GM18861 (cell line): ENCODE measurements around the gene CDHR2.
"Not testable (repeated sequence)": the region's sequence is repeated elsewhere in the genome, so short reads cannot be mapped to it uniquely, and the experiment has no call there.

Source experiments
- ATAC-seq: cut with Tn5 transposase; IDR thresholded peaks from one replicate; pipeline ENCODE4 v1.9.1; 2021; ENCODE audit not compliant: unreplicated experiment

Gene CDHR2

DNA sequence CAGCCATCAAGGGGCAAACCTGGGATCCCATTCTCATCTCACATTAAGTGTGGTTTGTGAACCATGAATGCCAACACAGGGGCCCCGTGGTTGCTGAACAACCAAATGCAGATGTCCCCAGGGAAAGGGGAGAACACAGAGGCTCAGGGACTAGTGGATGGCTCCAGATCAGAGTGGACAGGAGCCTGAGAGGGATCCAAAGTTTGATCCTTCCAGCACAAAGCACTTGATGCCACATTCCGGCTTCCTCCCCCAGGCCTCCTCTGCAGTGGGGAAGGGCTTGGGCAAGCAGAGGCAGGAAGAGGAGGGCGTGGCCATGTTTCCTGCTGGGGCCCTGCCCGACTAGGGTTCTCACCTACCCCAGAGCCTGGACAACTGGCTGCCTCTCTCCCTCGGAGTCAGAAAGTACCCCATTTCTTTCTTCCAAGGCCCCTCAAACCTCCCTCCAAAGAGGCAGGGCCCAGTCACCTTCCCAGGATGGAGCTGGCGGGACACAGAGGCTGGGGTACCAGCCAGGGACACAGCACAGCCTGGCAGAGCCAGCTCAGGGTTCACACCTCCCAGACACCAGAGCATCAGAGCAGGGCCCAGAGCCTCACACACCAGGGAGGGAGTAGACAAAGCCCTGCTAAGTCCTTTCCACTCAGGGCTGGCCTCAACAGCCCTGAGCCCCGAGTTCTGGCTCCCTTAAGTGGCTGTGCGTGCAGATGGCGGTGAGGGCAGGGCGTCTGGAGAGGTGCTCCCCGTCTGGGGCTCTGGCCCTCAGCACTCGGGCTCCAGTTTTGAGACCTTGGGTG lies 7.6 kb upstream of the CDHR2 start:
- ATAC-seq = no peak

DNA sequence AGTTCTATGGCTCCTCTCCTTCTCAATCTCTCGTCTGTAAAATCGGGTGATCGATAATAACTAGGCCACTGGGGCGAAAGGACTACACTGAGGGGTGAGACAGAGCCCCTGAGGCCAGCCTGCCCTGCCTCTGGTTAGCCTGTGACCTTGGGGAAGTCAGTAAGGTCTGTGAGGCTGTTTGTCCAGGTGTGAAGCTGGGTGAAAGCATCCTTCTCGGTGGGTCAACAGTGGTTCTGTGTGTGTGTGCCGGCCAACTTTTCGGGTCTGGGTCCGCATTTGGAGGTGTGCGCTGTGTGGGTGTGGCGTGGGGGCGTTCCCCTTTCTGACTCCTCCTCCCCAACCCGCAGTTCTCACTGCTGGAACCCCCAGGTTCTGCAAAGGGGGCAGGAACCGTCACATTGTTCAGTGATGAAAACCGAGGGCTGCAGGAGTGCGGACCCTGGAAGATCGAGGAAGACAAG lies 7.0 kb upstream of the CDHR2 start:
- no peak for ATAC-seq

DNA sequence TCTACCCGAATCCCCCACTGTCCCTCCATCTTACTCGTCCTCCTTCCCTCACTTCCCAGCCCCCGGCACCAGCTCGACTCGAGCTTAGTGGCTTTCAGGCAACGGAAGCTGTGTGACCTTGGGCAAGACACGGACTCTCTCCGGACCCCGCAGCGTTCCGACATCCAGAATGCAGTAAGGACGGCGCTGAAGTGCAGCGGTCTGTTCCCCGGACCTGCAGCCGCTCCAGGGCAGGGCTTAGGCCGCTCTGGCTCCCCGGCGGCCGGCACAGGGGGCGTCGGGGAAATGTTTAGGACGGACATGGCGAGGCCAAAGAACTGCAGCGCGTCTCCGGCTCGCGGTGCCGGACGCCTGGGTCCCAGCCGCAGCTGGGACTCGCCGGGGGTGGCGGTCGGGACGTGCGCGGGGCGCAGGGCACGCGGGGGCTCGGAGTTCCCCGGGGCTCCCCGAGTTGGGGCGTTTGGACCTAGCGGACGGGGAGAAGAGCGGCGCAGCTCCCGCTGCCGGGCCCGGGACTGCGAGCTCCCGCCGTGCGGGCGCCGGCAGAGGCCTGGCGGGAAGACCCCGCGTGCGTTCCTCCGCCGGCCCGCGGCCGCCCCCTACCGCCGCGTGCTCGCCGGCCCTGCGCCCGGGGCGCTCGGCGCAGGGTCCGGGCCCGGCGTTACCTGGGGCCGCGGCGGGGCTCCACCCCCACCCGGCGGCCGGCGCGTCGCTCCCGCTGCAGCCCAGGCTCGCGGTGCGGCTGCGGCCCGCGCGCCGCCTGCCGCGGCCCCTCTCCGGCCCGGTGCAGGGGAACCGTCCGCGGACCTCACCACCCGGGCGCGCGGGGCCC lies 6.3 kb upstream of the CDHR2 start:
- peak; percentile 35 for ATAC-seq

DNA sequence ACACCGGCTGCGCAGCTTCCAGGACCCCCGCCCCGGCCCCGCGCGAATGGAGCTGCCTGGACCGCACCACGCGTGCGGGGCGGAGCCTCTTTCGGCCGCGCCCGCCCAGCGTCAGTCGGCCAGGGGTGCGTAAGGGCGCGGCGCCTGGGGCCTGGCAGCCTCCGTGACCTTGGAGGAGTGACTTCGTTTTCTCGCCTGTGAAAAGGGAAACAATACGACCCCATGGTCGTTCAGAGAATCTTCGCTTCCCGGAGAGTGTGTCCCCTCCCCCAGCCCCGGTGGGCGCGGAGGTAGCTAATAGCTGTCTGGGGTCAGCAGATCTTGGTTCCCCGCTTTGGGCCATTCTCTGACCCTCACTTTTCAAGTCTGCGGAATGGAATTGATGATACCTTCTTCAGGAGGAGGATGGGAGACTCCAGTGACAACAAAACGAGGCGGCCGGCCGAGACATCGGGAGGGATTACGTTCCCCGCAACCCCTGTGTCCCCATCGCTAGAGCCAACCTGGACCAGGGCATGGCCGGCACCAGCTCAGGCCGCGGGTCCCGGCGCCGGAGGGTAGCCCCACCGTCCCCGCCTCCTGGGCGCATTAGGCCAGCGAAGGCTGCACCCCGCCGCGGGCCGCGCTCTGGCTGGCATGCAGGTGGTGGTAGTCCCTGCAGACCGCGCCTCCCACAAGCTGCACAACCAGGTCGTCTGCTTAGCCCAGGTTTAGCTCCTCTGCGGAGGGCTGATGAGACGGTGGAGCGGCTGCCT lies 5.5 kb upstream of the CDHR2 start:
- ATAC-seq = peak; percentile 59

DNA sequence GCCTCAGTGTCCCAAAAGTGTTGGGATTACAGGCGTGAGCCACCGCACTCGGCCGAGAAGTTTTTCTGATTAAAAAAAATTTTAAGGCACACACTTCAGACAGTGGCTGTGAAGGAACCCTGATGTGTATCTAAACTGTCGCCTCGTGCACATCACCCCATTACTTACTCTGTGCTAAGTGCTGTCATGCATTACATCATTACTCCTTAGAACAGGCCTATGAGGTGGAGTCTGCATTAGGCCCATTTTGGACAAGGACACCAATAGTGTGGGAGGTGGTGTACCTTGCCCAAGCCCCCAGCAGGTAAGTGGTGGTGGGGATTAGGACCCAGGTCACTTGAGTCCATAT lies 3.8 kb upstream of the CDHR2 start:
- ATAC-seq = no peak

DNA sequence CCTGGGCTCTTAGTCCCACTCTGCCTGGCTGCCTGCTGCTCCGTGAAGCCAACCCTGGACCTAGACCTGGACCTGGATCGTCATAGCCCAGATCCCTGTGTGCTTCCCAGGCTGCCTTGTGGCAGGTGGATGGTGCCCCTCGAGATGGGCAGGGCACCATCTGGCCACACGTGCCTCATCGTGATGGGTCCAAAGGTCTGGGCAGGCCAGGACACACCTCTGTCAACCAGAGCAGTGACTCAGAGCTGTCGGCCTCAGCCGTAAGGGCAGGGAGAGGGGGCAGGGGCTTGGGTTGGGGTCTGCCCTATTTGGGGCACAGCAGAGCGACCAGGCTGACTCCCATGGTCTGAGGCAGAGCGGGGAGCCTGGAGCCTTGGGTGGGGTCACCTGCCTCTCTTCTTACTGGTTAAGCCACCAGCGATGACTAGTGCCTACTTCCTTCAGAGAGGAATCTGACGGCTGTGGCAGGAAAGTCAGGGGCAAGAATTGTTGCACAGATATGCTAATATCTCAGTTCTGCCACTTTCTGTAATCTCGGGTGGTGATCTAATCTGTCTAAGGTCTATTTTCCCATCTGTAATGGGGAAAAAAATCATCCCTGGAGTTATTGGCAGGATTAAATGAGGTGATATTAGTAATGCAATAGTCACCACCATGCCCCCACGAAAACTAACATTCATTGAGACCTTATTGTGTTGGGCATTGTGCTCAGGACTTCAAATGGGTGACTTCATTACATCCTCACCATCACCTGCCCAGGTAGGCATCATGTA lies 3.2 kb upstream of the CDHR2 start:
- ATAC-seq = no peak

DNA sequence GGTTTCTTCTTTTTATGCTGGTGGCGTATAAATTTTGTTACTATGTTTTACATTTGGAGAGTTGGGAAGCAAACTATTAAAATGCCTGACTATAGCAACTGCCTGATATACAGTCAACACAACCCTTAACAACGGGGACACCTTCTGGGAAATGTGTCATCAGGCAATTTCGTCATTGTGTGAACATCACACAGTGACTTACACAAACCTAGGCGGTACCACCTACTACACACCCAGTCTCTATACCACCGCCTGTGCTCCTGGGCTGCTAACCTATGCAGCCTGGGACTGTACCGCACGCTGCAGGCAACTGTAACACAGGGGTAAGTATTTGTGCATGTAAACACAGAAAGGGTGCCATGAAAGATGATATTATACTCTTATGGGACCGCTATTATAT lies 1.3 kb upstream of the CDHR2 start:
- ATAC-seq = no peak

DNA sequence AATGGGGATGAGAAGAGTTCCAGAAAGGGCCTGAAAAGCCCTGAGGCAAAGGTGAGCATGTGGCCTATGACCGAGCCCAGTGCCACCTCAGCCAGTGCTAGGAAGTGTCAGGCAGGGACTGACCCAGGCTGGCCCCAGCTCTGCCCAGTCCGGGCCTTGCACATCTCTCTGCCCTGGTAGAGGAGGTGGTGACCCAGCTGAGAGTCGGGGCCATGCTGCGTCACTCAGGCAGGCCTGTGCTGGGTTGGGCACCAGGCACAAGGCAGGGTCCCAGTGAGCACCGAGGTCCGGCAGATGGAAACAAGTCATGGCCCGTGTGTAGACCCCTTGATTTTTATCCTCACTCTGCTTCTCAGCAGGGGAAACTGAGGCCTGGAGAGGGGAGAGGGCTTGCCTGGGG lies 729 bp downstream of the CDHR2 start:
- ATAC-seq = no peak

DNA sequence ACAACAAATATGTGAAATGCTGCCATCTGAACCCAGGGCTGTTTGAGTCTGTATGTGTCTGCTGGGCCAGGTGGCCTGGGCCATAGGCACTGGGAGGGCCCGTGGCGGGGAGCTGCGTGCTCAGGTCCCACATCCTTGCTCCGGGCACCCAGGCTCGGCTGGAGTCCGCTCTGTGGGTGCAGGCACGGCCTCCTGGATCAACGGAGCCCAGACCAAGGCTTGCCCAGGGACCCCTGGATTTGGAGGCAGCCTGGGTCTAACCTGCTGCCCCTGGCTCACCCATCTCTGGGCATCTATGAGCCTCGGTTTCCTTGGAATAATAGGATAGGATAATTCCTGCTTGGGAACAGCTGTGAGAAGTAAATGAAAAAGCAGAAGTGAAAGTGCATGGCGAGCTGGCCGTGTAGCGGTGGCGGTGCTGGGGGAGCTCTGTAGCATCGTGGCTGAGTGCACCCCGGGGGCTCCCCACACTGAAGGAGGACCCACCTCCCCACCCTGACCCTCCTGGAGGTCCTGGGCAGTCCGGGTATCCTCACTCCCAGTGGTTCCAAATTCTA lies 1.2 kb downstream of the CDHR2 start:
- ATAC-seq = no peak

DNA sequence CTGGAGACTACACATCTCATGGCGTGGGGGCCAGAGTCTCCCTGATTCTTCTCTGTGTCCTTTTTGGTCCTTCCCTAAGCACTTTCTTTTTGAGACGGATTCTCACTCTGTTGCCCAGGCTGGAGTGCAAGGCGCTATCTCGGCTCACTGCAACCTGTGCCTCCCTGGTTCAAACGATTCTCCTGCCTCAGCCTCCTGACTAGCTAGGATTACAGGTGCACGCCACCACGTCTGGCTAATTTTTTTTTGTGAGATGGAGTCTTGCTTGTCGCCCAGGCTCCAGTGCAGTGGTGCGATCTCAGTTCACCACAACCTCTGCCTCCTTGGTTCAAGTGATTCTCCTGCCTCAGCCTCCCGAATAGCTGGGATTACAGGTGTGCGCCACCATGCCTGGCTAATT lies 1.8 kb downstream of the CDHR2 start:
- ATAC-seq = not testable (repeated sequence)

DNA sequence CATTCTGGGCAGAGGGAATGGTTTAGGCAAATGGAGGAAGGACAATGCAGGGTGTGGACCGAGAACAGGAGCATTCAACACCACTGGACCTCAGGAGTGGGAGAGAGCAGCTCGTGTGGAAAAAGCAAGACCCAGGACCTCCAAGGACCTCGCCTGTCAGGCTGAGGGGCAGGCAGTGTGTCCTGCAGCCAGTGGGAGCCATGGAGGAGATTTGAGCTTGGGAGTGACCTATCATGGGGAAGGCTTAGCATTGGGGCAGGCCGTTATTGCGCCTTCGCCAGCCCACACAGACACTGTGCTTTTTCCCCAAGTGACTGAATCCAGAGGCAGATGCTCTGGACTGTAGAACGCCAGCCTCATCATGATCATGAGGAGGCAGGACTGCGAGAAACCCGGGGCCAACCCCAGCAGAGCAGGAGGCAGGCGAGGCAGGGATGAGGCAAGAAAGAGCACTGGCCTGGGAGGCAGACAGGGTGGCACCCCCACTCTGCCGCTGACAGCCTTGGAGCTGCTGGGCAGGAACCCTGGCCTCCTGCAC lies 3.3 kb downstream of the CDHR2 start:
- no peak for ATAC-seq

DNA sequence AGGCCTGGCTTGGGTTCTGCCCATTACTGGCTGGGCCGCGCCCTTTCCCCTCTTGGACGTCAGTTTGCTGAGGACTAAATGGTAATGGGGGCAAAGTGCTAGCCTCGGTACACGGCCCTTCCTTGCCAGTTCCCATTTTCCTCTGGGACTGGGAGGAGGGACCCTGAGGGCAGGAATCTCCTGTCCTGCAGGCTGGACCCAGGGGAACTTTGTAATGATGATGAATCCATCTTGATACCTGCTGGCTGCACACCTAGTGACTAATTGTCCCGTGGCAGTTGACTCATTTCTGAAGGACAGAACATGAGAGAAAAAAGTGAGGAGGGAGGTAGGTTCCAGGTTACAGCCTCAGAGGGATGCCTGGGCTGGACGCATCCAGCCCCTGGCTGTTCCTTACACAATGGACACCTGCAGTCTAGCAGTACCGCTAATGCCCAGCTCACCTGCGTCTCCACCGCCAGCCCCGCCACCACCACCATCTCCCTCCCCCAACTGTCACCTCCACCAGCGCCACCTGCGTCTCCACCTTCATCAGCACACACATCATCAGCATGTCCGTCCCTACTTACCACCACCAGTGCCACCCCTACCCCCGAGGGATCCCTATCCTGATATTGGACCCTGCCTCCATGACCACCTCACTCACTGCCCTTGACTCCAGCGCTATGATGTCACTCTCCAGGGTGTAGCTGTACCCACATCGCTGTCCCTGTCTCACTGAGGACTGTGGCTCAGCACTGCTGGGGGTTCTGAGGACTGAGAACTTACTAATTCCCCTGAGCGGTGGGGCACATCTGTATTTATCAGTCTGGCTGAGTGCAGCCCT lies 4.3 kb downstream of the CDHR2 start:
- no peak for ATAC-seq

DNA sequence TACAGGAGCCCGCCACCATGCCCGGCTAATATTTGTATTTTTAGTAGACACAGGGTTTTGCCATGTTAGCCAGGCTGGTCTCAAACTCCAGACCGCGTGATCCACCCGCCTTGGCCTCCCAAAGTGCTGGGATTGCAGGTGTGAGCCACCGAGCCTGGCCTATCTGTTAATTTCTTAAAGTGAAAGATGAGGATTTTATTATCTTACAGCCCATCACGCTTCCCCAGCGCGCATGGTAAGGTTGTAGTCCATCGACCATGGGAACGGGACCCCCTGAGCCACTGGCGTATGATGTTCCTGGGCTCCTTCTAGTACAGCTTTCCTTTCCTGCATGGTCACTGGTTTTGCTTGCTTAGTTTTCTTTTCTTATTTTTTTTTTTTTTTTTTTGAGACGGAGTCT lies 8.7 kb downstream of the CDHR2 start:
- no peak for ATAC-seq

DNA sequence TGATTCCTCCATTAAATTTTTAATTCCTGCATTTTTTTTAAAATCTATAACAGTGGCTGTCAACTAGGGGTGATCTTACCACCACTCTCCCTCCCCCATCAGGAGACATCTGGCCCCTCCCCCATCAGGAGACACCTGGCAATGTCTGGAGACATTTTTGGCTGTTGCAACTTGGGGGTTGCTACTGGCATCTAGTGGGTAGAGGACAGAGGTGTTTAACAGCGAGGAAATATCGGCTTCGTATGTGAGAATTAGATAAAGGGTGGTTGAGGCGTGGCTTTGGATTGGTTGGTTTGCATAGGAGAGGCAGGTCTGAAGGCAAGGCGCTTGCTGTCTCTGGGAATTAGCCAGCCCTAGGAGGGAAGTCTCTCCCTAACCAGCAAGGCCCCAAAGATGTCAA lies 10.5 kb downstream of the CDHR2 start:
- no peak for ATAC-seq

DNA sequence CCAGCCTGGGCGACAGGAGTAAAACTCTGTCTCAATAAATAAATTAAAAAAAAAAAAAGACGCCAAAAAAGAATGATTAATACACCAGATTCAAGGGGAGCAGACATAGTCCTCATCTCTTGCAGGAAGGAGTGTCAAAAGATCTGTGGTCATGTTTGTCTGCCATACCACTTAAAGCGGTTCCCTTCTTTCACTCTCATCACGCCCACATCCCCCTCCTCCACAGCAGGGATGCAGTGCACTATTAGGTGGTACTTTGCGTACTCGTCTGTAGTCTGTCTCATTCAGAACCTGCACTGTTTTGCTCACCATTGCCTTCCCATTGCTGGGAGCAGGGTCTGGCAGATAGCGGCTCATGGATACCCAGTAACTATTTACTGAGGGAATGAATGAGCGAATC lies 11.2 kb downstream of the CDHR2 start:
- ATAC-seq = no peak

DNA sequence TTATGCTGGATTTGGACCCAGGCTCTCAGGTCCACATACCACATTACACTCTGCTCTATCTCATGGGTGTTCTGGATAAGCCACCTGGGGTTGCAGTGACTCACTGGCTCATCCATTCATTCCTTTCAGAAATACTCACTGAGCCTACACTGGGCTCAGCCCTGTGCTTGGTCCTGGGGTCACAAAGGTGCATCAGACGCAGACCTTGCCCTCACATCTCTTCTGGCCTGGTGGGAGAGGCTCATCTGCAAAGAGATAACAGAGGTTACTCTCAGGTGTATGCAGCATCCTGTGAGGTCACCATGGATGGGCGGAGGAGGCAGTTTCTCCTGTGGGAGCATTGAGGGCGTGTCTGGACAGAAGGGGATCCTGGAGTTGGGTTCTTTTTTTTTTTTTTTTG lies 12.1 kb downstream of the CDHR2 start:
- no peak for ATAC-seq

DNA sequence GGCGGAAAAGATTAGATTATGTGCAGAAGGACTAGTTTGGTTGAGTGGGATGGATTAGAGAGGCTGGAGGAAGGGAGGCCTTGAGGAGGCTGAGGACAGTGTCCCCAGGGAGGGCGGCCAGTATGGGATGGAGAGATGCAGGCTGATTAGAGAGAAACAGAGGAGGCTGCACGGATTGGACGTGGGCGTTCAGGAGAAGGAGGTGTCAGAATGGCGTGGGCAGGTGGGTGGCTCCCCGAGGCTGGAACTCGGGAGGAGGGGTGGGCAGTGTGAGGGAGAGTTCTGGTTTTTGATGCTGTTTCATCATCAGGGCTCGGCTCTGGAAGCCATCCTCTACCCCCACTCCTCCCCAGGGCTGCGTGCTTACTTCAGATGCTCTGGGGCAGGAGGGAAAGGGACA lies 13.0 kb downstream of the CDHR2 start:
- no peak for ATAC-seq

DNA sequence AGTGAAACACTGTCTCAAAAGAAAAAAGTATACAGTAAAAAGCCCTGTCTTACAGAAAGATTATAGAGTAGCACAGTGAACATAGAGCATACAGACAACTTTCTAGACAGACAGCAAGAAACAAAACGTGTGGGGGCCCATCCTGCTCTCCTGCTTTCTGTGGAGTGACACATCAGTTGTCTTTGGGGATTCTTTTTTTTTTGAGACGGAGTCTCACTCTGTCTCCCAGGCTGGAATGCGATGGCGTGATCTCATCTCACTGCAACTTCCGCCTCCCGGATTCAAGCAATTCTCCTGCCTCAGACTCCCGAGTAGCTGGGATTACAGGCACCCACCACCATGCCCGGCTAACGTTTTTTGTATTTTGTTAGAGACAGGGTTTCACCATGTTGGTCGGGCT lies 14.9 kb downstream of the CDHR2 start:
- no peak for ATAC-seq

DNA sequence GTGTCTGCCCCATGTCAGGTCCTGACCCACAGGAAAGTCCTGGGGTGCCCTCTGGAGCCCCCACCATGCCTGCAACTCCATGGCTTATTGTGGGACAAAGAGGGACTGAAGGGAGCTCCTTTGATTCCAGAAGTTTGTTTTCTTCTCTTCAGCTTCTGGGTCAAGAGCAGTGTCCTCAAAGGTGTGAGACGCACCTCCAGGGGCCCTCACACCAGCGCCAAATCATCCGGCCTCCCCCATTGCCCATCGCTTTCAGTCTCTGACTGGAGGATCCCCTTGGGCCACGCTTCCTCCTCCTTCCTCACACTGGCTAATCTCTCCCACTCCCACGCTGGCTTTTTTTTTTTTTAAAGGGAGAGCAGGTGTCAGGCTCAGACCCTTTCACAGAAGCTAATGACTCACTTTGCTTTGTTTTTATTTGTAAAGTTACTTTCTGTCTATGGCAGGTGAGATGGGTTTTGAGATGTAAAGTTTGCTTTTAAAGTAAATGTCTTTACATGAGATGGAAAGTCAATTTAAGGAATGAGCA lies 16.7 kb downstream of the CDHR2 start:
- no peak for ATAC-seq
